Testis (tissue), 2 donors: Measurements from ENCODE around the gene LRRC3.

ENCODE experiments used
- POLR2A ChIP-seq: fragments of 450-650 bp; IDR thresholded peaks from one replicate; pipeline ENCODE4 v1.6.1; 2017; ENCODE audit warnings: antibody characterized with exemption, mild to moderate bottlenecking, moderate library complexity
- TF ChIP-seq, protein P1 (sequence below), 3 experiments: fragments of 450-650 bp in 2 of 3; fragments of 200-600 bp in 1 of 3; sonication (generic) in 1 of 3; IDR thresholded peaks; one replicate each; pipeline ENCODE4 v1.5.1; 2016 to 2019; ENCODE audit warnings: antibody characterized with exemption in 3 of 3, mild to moderate bottlenecking in 2 of 3, moderate library complexity in 1 of 3

GRCh38 chr21:44442266-44443125, 12.8 kb upstream of the LRRC3 start:
- TF ChIP-seq, protein P1, sequence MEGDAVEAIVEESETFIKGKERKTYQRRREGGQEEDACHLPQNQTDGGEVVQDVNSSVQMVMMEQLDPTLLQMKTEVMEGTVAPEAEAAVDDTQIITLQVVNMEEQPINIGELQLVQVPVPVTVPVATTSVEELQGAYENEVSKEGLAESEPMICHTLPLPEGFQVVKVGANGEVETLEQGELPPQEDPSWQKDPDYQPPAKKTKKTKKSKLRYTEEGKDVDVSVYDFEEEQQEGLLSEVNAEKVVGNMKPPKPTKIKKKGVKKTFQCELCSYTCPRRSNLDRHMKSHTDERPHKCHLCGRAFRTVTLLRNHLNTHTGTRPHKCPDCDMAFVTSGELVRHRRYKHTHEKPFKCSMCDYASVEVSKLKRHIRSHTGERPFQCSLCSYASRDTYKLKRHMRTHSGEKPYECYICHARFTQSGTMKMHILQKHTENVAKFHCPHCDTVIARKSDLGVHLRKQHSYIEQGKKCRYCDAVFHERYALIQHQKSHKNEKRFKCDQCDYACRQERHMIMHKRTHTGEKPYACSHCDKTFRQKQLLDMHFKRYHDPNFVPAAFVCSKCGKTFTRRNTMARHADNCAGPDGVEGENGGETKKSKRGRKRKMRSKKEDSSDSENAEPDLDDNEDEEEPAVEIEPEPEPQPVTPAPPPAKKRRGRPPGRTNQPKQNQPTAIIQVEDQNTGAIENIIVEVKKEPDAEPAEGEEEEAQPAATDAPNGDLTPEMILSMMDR (IDR thresholded peaks at IDR 0.05) = no peak
- TF ChIP-seq POLR2A = no peak
